GM12864 (cell line): ENCODE results near the gene KRTAP10-1.

Source experiments
- DNase-seq: peaks from one replicate; pipeline ENCODE4 v3.0.0-alpha.2; 2011; ENCODE audit warnings: low read depth
- H3K4me3 ChIP-seq: 2 replicates; pipeline ENCODE4 v1.5.1; 2011; ENCODE audit warnings: mild to moderate bottlenecking, low read depth, low read length, control low read depth
- CTCF ChIP-seq: IDR thresholded peaks from 2 replicates; pipeline ENCODE4 v1.5.1; 2011; ENCODE audit warnings: low read depth, mild to moderate bottlenecking, moderate library complexity, low read length, control low read depth, inconsistent platforms; ENCODE audit errors: missing control alignments

Gene KRTAP10-1

GRCh38 chr21:44534688-44535087 is 5.3 kb downstream of the KRTAP10-1 start:
- no peak for TF ChIP-seq CTCF
- H3K4me3 ChIP-seq: no peak overlapping the region
- DNase-seq: no peak

- DNase-seq: no peak
- no peak overlapping the region for H3K4me3 ChIP-seq
- no peak for TF ChIP-seq CTCF
These were observed 5.9 kb downstream of the KRTAP10-1 start for GRCh38 chr21:44533891-44534627.

- no peak overlapping the region for H3K4me3 ChIP-seq
- TF ChIP-seq CTCF: no peak
- DNase-seq: no peak
These were observed 6.7 kb downstream of the KRTAP10-1 start for GRCh38 chr21:44533121-44533890.

GRCh38 chr21:44532712-44533111 is 7.3 kb downstream of the KRTAP10-1 start:
- H3K4me3 ChIP-seq: no peak overlapping the region
- DNase-seq: no peak
- TF ChIP-seq CTCF: no peak

- no peak for TF ChIP-seq CTCF
- DNase-seq: no peak
- no peak overlapping the region for H3K4me3 ChIP-seq
These were observed 8.1 kb downstream of the KRTAP10-1 start for GRCh38 chr21:44531606-44532564.

GRCh38 chr21:44530903-44531605 is 8.9 kb downstream of the KRTAP10-1 start:
- DNase-seq: no peak
- H3K4me3 ChIP-seq: no peak overlapping the region
- TF ChIP-seq CTCF: no peak
